Measurements from ENCODE around the gene CARMIL3.

CARMIL3 gene

GRCh38 chr14:24055971-24056799 is 4.4 kb downstream of the CARMIL3 start:
- H3K4me3 ChIP-seq (ENCODE audit: low read depth, low read length): no peak overlapping the region
- no peak for DNase-seq (ENCODE audit: low read depth)
- TF ChIP-seq MYC (IDR thresholded peaks at IDR 0.05; ENCODE audit: low read depth, low read length): no peak
- no peak for TF ChIP-seq POLR2A (IDR thresholded peaks at IDR 0.05; ENCODE audit: extremely low read depth, insufficient read length)
- no peak for TF ChIP-seq MAX (IDR thresholded peaks at IDR 0.05; ENCODE audit: low read depth, low read length)
- no peak for TF ChIP-seq CTCF (IDR thresholded peaks at IDR 0.05; ENCODE audit: low read depth, low read length)

GRCh38 chr14:24056800-24057184 is 5.0 kb downstream of the CARMIL3 start:
- H3K4me3 ChIP-seq (ENCODE audit: low read depth, low read length): no peak overlapping the region
- TF ChIP-seq MAX (IDR thresholded peaks at IDR 0.05; ENCODE audit: low read depth, low read length): no peak
- TF ChIP-seq CTCF (IDR thresholded peaks at IDR 0.05; ENCODE audit: low read depth, low read length): no peak
- TF ChIP-seq MYC (IDR thresholded peaks at IDR 0.05; ENCODE audit: low read depth, low read length): no peak
- no peak for TF ChIP-seq POLR2A (IDR thresholded peaks at IDR 0.05; ENCODE audit: extremely low read depth, insufficient read length)
- DNase-seq (ENCODE audit: low read depth): no peak

GRCh38 chr14:24057271-24057670 is 5.5 kb downstream of the CARMIL3 start:
- no peak for TF ChIP-seq POLR2A (IDR thresholded peaks at IDR 0.05; ENCODE audit: extremely low read depth, insufficient read length)
- TF ChIP-seq MAX (IDR thresholded peaks at IDR 0.05; ENCODE audit: low read depth, low read length): no peak
- TF ChIP-seq MYC (IDR thresholded peaks at IDR 0.05; ENCODE audit: low read depth, low read length): no peak
- TF ChIP-seq CTCF (IDR thresholded peaks at IDR 0.05; ENCODE audit: low read depth, low read length): no peak
- no peak for DNase-seq (ENCODE audit: low read depth)

GRCh38 chr14:24057867-24058259 is 6.1 kb downstream of the CARMIL3 start:
- H3K4me3 ChIP-seq (ENCODE audit: low read depth, low read length): no peak overlapping the region
- DNase-seq (ENCODE audit: low read depth): no peak
- TF ChIP-seq MAX (IDR thresholded peaks at IDR 0.05; ENCODE audit: low read depth, low read length) (no peak), CTCF (IDR thresholded peaks at IDR 0.05; ENCODE audit: low read depth, low read length) (no peak), MYC (IDR thresholded peaks at IDR 0.05; ENCODE audit: low read depth, low read length) (no peak), POLR2A (IDR thresholded peaks at IDR 0.05; ENCODE audit: extremely low read depth, insufficient read length) (no peak)

More at GRCh38 chr14:24057271-24057670, 5.5 kb downstream of the CARMIL3 start:
- H3K4me3 ChIP-seq (ENCODE audit: low read depth, low read length): no peak overlapping the region

- TF ChIP-seq CTCF (IDR thresholded peaks at IDR 0.05; ENCODE audit: low read depth, low read length) (peak; percentile 83), MAX (IDR thresholded peaks at IDR 0.05; ENCODE audit: low read depth, low read length) (no peak)
- no peak overlapping the region for H3K4me3 ChIP-seq (ENCODE audit: low read depth, low read length)
- DNase-seq (ENCODE audit: low read depth): peak; percentile 70
Observed at GRCh38 chr14:24058260-24058950, 6.6 kb downstream of the CARMIL3 start.

Data from NB4 (cell line).